HG03575 (cell line): Measurements from ENCODE around the gene ATP1B3.
"Not testable (repeated sequence)": the region's sequence is repeated elsewhere in the genome, so short reads cannot be mapped to it uniquely, and the experiment has no call there.

Source experiments
- ATAC-seq: cut with Tn5 transposase; IDR thresholded peaks from one replicate; pipeline ENCODE4 v1.9.1; 2021; ENCODE audit not compliant: unreplicated experiment, insufficient number of reproducible peaks, low FRiP score; ENCODE audit errors: extremely low read depth

The ATP1B3 gene

DNA sequence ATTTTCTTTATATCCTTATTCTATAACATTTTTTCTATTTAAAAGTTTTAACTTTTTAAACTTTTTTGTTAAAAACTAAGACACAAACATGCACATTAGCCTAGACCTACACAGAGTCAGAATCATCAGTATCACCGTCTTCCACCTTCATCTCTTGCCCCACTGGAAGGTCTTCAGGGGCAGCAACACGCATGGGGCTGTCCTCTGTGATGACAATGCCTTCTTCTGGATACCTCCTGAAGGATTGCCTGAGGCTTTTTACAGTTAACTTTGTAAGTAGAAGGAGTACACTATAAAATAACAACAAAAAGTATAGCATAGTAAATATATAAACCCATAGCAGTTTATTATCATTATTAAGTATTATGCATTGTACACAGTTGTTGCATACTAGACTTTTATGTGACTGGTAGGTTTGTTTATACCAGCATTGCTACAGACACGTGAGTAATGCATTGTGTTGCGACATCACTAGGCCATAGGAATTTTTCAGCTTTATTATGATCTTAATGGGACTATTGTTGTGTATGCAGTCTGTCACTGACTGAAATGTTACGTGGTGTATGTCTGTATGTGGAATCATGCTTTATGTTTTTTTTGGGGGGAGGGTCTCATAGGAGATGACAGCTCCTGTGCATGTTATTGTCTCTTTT lies 18.2 kb downstream of the ATP1B3 start:
- ATAC-seq, result no peak

DNA sequence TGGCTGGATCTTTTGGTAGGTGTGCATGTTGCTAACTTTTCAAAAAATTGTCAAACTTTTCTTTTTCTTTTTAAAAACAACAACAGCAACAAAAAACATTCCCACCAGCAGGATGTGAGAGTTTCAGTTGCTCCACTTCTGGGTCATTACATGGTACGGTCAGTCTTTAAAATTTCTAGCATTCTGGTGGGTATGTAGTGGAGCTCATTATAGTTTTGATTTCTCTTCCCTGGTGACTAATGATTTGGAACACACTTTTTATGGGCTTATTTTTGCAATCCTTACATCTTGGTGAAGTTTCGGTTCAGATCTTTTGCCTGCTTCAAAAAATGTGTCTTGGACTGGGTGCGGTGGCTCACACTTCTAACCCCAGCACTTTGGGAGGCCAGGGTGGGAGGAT lies 19.3 kb downstream of the ATP1B3 start:
- no peak for ATAC-seq

- ATAC-seq, result no peak
Observed at GRCh38 chr3:141898908-141899307, 22.5 kb downstream of the ATP1B3 start.

GRCh38 chr3:141900343-141900742 lies 23.9 kb downstream of the ATP1B3 start:
- ATAC-seq, result no peak

DNA sequence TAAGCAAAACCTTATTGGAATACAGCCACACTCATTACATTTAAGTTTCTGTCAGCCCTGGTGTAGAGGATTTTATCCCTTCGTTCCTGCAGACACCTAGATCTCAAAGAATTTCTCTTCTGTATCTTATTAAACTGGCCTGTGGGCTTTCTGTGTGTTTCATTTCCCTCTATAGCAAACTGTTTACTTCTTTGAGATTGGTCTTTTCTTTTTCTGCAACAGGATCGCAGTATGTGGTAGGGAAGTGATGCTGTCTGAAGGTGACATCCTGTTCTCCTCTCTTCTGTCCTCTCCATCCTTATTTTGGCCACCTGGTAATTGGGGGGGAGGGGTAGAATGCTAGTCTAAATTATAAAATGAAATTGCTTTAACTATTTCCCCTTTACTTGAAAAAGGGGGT lies 25.5 kb downstream of the ATP1B3 start:
- no peak for ATAC-seq

DNA sequence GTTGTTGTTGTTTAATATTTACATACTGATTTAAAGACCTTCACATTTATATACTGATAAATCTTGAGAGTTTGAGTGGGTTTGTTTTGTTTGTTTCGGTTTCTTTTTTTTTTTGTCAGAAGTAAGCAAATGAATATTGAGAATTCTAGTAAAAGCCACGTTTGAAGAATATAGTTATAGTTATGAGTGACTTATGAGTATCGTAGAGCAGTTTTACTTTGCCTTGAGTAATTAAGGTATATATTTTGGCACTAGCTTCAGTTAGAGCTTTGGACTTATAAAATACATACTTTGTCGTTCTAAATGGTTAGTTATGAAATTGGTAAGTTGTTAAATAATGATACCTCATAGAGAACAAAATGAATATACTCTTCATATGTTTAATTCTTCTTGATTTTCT lies 27.8 kb downstream of the ATP1B3 start:
- no peak for ATAC-seq

DNA sequence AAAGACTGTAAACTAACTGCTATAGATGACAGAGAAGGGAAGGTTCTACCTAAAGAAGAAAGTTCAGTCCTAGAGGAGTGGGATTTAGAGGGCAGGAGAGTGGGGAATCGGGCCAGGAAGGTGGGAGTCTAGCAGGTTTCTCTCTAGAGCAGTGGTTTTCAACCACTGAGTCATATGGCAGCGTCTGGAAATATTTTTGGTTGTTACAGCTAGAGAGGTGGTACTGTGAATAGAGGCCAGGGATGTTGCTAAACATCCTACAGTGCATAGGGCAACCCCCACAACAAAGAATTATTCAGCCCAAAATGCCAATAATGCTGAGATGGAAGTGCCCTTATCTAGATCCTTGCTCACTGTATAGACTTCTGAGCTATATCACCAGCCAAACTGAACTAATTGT lies 28.7 kb downstream of the ATP1B3 start:
- no peak for ATAC-seq

DNA sequence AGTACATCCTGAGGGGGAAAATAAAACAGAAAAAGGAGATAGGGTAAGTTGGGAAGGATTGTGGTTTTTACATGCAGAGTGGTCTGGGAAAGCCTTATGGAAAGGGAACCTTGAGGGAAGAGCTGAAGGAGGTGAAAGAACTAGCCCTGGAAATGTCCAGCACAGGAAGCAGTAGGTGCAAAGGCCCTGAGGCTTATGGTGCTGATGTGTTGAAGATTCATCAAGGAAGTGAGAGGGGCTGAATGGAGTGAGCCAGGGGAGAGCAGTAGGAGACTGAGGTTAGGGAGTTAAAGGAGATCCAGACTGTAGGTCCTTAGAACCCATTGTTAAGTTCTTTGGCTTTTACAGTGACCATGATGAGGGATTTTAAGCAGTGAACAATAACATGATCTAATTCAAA lies 33.0 kb downstream of the ATP1B3 start:
- no peak for ATAC-seq

DNA sequence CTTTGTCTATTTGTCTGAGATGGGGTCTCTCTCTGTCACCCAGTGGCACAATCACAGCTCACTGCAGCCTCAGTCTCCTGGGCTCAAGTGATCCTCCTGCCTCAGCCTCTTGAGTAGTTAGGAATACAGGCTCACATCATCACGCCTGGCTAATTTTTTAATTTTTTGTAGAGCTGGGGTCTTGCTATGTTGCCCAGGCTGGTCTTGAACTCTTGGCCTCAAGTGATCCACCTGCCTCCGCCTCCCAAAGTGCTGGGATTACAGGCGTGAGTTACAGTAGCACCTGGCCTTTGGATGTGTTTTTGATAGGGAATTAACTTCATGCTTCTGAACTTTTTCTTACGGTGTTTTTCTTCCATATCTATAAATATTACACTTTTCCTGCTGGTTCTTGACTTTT lies 33.5 kb downstream of the ATP1B3 start:
- ATAC-seq, result not testable (repeated sequence)

- no peak for ATAC-seq
Observed at GRCh38 chr3:141913150-141913811, 36.8 kb downstream of the ATP1B3 start.

DNA sequence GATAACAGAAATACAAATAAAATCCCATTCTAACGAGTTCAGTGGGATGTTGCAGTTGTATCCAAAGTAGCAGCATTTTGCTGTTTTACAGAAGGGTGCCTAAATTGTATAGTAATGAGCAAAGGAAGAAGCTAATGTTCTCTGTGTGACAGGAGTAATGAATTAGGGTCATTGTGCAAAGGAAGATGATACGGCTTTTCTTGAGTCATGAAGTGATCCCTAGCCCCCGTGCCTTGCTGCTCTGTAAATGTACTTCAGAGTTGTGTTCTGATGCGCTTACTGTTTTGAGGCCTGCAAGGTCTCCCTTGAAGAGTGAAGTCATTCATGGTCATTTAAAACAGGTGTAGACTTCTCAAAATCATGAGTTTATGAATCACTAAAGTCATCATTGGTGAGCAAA lies 37.9 kb downstream of the ATP1B3 start:
- no peak for ATAC-seq

GRCh38 chr3:141915016-141915415 lies 38.6 kb downstream of the ATP1B3 start:
- ATAC-seq, result no peak

- ATAC-seq, result no peak
Observed at GRCh38 chr3:141915766-141916165, 39.3 kb downstream of the ATP1B3 start.

DNA sequence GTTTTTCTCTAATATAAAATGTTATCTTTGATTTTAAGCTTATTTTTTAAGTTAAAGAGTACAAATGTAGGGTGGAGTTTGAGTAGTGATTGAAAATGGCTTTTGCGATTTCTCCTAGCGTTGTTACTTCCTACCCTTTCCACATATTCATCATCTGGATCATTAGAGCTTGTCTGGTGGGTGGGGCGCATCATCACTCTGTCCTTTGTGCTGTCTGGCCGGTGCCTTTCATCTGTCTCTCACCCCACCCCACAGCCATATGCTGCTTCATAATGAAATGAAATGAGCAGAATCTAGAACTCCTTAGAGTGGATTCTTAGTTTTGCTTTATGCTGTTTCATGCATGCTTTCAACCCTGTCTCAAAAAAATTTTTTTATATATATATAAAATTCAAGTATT lies 44.3 kb downstream of the ATP1B3 start:
- ATAC-seq, result no peak

DNA sequence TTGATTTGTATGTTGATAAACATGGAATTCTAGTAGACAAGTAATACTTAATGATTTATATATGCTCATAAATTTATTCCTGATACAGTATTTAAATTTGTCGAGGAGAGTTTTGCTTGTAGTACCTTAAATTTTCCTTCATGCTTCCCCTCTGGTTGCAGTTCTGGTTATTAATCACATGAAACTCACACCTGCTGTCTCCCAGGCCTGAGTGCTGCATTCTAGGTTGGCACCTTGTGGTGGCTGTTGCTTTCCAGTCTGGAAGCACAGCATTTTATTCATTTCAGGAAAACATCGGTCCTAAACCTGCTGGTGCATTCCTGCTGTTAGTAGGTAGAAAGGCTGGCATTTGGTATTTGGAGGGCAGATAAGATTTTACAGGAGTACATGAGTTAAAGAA lies 44.9 kb downstream of the ATP1B3 start:
- no peak for ATAC-seq

DNA sequence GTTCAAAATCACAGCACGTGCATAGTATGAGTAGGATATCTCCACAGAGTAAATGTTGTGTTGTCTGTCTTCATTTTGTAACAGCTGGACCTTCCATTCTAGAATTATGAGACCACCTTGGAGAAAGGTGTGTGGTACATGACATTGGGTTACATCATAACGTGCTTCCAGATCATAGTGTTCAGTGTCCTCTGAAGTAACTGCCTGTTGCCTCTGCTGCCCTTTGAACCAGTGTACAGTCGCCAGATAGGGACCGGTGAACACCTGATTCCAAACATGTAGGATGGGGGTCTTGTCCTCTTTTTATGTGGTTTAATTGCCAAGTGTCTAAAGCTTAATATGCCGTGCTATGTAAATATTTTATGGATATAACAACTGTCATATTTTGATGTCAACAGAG lies 49.2 kb downstream of the ATP1B3 start:
- ATAC-seq, result not testable (repeated sequence)

GRCh38 chr3:141926929-141927328 lies 50.5 kb downstream of the ATP1B3 start:
- no peak for ATAC-seq

DNA sequence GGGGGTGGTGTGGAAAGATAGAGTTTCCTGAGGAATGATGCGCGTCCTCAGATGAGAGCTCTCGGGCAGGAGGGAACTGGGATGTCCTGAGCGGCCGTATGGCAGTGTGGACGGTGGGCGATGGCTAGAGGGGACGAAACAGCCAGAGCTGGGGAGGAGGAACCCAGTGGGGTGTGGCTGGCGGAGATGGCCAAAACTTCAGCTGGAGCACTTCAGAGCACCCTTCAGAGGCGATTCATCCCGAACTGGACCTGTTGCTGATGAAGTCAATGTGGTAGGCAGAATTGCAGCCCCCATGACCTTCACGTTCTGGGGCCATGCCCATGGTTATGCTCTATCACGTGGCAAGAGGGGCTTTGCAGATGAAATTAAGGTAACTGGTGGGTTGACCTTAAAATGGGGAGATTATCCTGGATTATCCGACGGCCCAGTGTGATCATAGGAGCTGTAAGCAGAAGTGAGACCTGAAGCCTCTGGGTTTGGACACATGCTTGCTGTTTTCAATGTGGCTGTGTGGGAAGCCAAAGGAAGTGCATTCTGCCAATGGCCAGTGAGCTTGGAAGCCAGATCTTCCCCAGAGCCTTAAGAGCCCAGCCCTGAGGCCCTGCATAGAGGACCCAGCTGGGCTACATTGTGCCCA lies 52.3 kb downstream of the ATP1B3 start:
- no peak for ATAC-seq

- ATAC-seq, result no peak
Observed at GRCh38 chr3:141929341-141929995, 53.0 kb downstream of the ATP1B3 start.

DNA sequence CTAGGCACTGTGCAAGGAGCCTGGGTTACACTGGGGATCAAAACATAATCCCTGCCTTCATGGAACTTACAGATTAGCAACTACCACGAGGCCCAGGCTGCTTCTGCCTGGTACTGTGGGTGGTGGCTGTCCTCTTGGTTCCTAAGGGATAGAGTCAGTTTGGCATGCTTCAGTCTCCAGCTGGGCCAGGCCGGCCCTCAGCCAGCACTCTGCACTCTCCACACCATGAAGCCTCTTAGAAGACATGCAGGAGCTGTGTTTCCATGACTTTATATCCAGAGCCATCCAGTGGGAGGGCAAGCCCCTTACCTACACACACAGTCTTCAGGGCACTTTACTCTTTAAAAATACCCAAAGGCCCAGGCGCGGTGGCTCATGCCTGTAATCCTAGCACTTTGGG lies 54.4 kb downstream of the ATP1B3 start:
- no peak for ATAC-seq
